ENCODE data around the gene PINK1. TPM values are rescaled to one million over a fixed set of nuclear protein-coding genes. Genes with fewer than 3 reads are reported as not detected.
A peak's percentile ranks its signal among the peaks of the same experiment; 100 is the strongest.

The PINK1 gene
- total RNA-seq, 1 donor: 43.0 TPM

DNA sequence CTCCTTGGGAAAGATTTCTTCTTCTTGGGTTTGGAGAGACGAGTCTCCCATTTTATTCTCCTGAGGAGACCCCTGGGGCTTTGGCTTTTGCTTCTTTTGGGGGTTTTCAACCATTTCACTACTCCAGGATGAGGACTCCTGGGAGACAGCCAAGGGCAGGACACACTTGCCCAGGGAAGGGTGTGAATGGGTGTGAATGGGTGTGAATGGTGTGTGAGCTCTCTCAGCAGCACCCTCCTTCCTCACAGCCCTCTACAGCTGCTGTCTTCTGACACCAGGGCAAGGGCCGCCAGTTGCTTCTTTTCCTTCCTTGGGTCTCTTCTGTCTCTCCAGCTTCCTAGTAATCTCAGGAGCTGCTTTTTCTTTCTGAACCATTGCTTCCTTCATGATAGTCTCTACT is 60.4 kb downstream of the PINK1 start:
- TF ChIP-seq, protein P1, sequence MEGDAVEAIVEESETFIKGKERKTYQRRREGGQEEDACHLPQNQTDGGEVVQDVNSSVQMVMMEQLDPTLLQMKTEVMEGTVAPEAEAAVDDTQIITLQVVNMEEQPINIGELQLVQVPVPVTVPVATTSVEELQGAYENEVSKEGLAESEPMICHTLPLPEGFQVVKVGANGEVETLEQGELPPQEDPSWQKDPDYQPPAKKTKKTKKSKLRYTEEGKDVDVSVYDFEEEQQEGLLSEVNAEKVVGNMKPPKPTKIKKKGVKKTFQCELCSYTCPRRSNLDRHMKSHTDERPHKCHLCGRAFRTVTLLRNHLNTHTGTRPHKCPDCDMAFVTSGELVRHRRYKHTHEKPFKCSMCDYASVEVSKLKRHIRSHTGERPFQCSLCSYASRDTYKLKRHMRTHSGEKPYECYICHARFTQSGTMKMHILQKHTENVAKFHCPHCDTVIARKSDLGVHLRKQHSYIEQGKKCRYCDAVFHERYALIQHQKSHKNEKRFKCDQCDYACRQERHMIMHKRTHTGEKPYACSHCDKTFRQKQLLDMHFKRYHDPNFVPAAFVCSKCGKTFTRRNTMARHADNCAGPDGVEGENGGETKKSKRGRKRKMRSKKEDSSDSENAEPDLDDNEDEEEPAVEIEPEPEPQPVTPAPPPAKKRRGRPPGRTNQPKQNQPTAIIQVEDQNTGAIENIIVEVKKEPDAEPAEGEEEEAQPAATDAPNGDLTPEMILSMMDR (IDR thresholded peaks at IDR 0.05; ENCODE audit: insufficient read depth, low read length): no peak
- H3K4me3 ChIP-seq (ENCODE audit: low read depth, low read length): no peak overlapping the region
- no peak for DNase-seq (ENCODE audit: low read depth)

DNA sequence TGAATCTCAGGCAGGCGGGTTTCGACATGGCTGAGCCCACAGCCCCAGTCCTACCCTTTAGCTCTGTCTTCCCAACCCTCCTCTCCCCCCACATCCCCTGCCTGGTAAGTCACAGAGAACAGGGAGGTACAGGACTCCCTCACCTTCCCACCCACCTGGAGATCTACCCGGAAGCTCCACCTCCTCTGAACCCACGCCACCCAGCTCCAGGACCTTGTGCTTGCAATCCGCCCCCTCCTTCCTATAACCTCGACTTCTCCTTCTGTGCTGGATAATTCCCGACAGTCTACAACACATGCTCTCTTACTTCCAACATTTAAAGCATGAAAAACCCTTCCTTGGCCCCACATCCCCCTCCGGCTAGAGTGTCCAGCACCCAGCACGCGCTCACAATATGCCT is 62.3 kb downstream of the PINK1 start:
- TF ChIP-seq, protein P1 (IDR thresholded peaks at IDR 0.05; ENCODE audit: insufficient read depth, low read length): no peak

DNA sequence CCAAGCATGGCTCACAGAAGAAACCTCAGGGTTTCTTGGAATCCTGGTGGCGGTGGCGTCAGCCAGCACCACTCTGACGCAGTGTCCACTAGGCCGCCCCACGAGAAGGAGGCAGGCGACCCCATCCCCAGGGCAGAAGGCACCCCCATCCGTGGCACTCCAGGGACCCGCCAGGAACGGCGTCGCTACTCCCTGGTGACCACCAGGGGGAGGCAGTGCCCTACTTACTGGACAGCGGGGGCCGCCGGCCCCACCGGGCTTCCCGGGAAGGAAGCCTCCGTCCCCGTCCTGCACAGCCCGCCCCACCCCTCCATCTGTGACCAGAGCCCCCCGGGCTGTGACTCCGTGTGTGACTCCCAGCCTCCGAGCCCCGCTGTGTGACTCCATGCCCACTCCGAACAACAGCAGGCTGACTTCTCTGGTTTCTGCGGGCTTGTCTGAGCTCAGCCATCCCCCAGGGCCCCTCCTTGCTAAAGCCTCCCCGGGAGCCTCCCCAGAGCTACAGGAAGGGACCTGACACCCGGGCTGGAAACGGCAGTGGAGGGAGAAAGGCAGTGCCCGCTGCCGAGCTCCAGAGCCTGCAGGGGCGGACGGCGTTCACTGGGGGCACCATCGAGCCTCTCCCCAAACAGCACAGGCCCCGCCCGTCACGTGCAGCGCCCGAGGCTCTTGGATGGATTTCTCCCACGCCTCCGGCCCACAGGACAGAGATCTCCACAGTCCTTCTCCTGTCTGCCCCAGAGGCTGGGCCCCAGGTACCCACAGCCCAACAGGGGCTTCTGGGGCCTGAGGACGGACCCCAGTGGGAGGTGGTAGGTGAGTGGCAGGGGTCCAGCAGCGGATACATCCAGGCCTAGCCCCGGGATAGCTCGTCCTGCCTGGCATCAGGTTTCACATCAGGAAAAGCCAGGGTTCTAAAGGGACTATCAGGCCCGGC is 63.4 kb downstream of the PINK1 start:
- TF ChIP-seq, protein P1 (IDR thresholded peaks at IDR 0.05; ENCODE audit: insufficient read depth, low read length): peak; percentile 87
- H3K4me3 ChIP-seq (ENCODE audit: low read depth, low read length): peak overlapping the region; percentile 70
- peak; percentile 93 for DNase-seq (ENCODE audit: low read depth)

More for the DNA sequence above, 62.3 kb downstream of the PINK1 start:
- no peak for DNase-seq (ENCODE audit: low read depth)
- no peak overlapping the region for H3K4me3 ChIP-seq (ENCODE audit: low read depth, low read length)

DNA sequence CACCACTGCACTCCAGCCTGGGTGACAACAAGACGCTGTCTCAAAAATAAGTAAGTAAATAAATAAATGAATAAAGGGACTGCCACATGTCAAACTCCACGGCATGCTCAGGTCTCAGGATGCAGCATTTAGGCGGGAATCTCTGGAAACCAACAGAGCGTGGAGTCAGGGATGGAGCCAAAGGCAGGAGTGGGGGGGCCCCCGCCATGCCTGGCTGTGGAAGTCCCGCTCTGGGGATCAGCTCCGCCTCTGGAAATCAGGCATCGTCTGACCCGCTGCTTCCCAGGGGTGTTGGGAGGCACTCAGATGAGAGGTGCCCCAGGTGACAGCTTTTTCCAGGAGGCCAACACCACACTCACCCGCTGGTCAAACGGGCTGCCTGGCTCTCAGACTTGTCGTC is 64.3 kb downstream of the PINK1 start:
- H3K4me3 ChIP-seq (ENCODE audit: low read depth, low read length): no peak overlapping the region
- TF ChIP-seq, protein P1 (IDR thresholded peaks at IDR 0.05; ENCODE audit: insufficient read depth, low read length): no peak
- DNase-seq (ENCODE audit: low read depth): no peak

DNA sequence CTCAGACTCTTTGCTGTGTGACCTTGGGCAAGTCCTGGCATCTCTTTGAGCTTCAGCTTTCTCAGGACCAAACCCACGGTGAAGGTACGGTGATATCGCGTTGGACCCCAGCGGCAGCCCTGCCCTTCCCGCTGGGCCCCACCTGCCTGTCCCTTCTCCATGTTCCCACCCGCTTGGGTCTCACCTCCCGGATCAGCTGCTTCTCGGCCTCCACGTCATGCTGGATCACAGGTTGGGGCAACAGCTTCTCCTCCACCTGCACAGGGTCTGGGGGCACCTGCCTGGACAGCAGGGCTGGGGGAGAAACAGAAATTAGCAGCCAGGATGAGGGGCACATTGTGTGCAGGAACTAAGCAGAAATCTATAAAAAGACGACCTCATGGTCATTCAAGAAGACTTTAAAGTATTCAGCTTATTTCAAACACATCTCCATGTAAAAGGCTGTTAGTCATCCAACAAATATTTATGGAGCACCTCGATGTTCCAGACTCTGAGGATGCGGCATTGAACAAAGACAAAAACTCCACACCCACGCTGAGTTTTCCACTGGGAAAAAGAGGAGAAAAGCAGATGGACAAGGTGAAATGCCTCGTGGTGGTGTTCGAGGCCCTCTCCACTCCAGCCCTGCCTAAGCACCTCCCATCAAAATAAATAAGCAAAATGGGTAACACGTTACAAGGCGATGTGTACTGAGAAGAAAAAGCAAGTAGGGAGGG is 65.1 kb downstream of the PINK1 start:
- TF ChIP-seq, protein P1 (IDR thresholded peaks at IDR 0.05; ENCODE audit: insufficient read depth, low read length): no peak
- H3K4me3 ChIP-seq (ENCODE audit: low read depth, low read length): no peak overlapping the region
- peak; percentile 61 for DNase-seq (ENCODE audit: low read depth)

DNA sequence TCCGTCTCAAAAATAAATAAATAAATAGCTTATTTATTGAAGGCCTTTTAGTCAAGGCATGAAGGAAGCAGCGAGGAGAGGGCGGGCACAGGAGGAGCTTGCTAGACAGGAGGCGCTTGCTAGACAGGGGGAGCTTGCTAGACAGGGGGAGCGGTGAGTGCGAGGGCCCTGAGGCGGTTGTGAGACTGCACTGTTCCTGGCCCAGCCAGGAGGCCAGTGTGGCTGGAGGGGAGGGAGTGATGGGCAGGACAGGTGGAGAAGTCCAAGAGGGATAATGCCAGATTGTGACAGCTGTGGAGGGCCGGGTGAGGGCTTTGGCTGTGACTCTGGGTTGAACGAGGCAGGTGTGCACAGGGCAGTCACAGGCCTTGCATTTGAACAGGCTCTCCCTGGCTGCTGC is 66.3 kb downstream of the PINK1 start:
- TF ChIP-seq, protein P1 (IDR thresholded peaks at IDR 0.05; ENCODE audit: insufficient read depth, low read length): no peak
- no peak for DNase-seq (ENCODE audit: low read depth)
- no peak overlapping the region for H3K4me3 ChIP-seq (ENCODE audit: low read depth, low read length)

Data from fibroblast of the aortic adventitia (primary cell).